ENCODE measurements around the gene REP15. TPM values are rescaled to one million over a fixed set of nuclear protein-coding genes. Genes with fewer than 3 reads are reported as not detected.

The REP15 gene
- total RNA-seq, 4 donors from 2014 or later, result 7.5 to 210 (median 45.3) TPM

- peaks cover 0 to 52% (median 0%) of the 10 kb centered on the region in 4 donors for H3K36me3 ChIP-seq
These were observed 10.1 kb upstream of the REP15 start for GRCh38 chr12:27686147-27686546.

GRCh38 chr12:27688671-27689070 lies 7.6 kb upstream of the REP15 start:
- H3K36me3 ChIP-seq, result peaks cover 0 to 54% (median 0%) of the 10 kb centered on the region in 4 donors
- TF ChIP-seq POLR2AphosphoS5 (IDR thresholded peaks at IDR 0.05), result no peak
- no peak for TF ChIP-seq CTCF (IDR thresholded peaks at IDR 0.05)
- no peak for TF ChIP-seq EP300 (IDR thresholded peaks at IDR 0.05; ENCODE audit: low read depth)
- TF ChIP-seq POLR2A (IDR thresholded peaks at IDR 0.05), result no peak
- no peaks in the 10 kb centered on the region for H3K9me3 ChIP-seq
- in situ Hi-C loops (cut with MboI; ENCODE audit: low pct_ligation_motif_present in 1 of 4, low pct_unique_long_range_greater_than_20kb in 1 of 4, low sequenced_read_pairs in 3 of 4) (no loop called here), intact Hi-C loops (cut with DNase I; ENCODE audit: low total_unique reads) (no loop called here)
- peaks cover 0 to 26% (median 0%) of the 10 kb centered on the region in 4 donors for H3K4me1 ChIP-seq
- H3K27ac ChIP-seq, result no peak overlapping the region
- no peak overlapping the region for H3K4me3 ChIP-seq
- no peaks in the 10 kb centered on the region for H3K27me3 ChIP-seq
- 51 to 73% methylated on average over 3 of the region's 3 CpGs for WGBS, 2 donors (ENCODE audit: low coverage in 1 of 2)
- no peak for DNase-seq

More at GRCh38 chr12:27686147-27686546, 10.1 kb upstream of the REP15 start:
- H3K4me1 ChIP-seq, result peaks cover 0 to 36% (median 2%) of the 10 kb centered on the region in 4 donors
- no peak for TF ChIP-seq EP300 (IDR thresholded peaks at IDR 0.05; ENCODE audit: low read depth)
- TF ChIP-seq POLR2AphosphoS5 (IDR thresholded peaks at IDR 0.05), result no peak
- no peak for TF ChIP-seq CTCF (IDR thresholded peaks at IDR 0.05)
- TF ChIP-seq POLR2A (IDR thresholded peaks at IDR 0.05), result no peak
- in situ Hi-C loops (cut with MboI; ENCODE audit: low pct_ligation_motif_present in 1 of 4, low pct_unique_long_range_greater_than_20kb in 1 of 4, low sequenced_read_pairs in 3 of 4) (no loop called here), intact Hi-C loops (cut with DNase I; ENCODE audit: low total_unique reads) (no loop called here)
- peak overlapping the region in 3 of 4 donors; percentile 12 to 64 (median 22) for H3K27ac ChIP-seq
- no peaks in the 10 kb centered on the region for H3K27me3 ChIP-seq
- no peak overlapping the region for H3K4me3 ChIP-seq
- DNase-seq, result no peak
- no peaks in the 10 kb centered on the region for H3K9me3 ChIP-seq

GRCh38 chr12:27689558-27690180 lies 6.6 kb upstream of the REP15 start:
- TF ChIP-seq POLR2AphosphoS5 (IDR thresholded peaks at IDR 0.05) (no peak), EP300 (IDR thresholded peaks at IDR 0.05; ENCODE audit: low read depth) (no peak), POLR2A (IDR thresholded peaks at IDR 0.05) (no peak), CTCF (IDR thresholded peaks at IDR 0.05) (no peak)
- no peaks in the 10 kb centered on the region for H3K27me3 ChIP-seq
- 90 to 94% methylated on average over 13 of the region's 13 CpGs for WGBS, 2 donors (ENCODE audit: low coverage in 1 of 2)
- no peaks in the 10 kb centered on the region for H3K9me3 ChIP-seq
- intact Hi-C loops (cut with DNase I; ENCODE audit: low total_unique reads) (no loop called here), in situ Hi-C loops (cut with MboI; ENCODE audit: low pct_ligation_motif_present in 1 of 4, low pct_unique_long_range_greater_than_20kb in 1 of 4, low sequenced_read_pairs in 3 of 4) (no loop called here)
- H3K4me3 ChIP-seq, result no peak overlapping the region
- H3K36me3 ChIP-seq, result peaks cover 0 to 60% (median 0%) of the 10 kb centered on the region in 4 donors
- H3K4me1 ChIP-seq, result peaks cover 0 to 25% (median 0%) of the 10 kb centered on the region in 4 donors
- no peak for DNase-seq
- no peak overlapping the region for H3K27ac ChIP-seq

GRCh38 chr12:27693403-27693802 lies 2.8 kb upstream of the REP15 start:
- in situ Hi-C loops (cut with MboI; ENCODE audit: low pct_ligation_motif_present in 1 of 4, low pct_unique_long_range_greater_than_20kb in 1 of 4, low sequenced_read_pairs in 3 of 4) (no loop called here), intact Hi-C loops (cut with DNase I; ENCODE audit: low total_unique reads) (no loop called here)
- TF ChIP-seq POLR2A (IDR thresholded peaks at IDR 0.05) (no peak), CTCF (IDR thresholded peaks at IDR 0.05) (no peak), POLR2AphosphoS5 (IDR thresholded peaks at IDR 0.05) (no peak), EP300 (IDR thresholded peaks at IDR 0.05; ENCODE audit: low read depth) (no peak)
- H3K27ac ChIP-seq, result no peak overlapping the region
- H3K27me3 ChIP-seq, result no peaks in the 10 kb centered on the region
- peaks cover 0 to 46% (median 0%) of the 10 kb centered on the region in 4 donors for H3K36me3 ChIP-seq
- H3K4me1 ChIP-seq, result peaks cover 0 to 28% (median 4%) of the 10 kb centered on the region in 4 donors
- H3K9me3 ChIP-seq, result no peaks in the 10 kb centered on the region
- no peak for DNase-seq
- WGBS, 2 donors (ENCODE audit: low coverage in 1 of 2), result 87 to 92% methylated on average over 2 of the region's 2 CpGs
- H3K4me3 ChIP-seq, result no peak overlapping the region

Data from transverse colon (tissue), 4 donors.